IPS-15b (cell line): ENCODE data around the gene RUNDC3A.
"Not testable (repeated sequence)": the region's sequence is repeated elsewhere in the genome, so short reads cannot be mapped to it uniquely, and the experiment has no call there.

ENCODE experiments used
- H3K27me3 ChIP-seq: one replicate; pipeline ENCODE4 v1.6.1; 2013; ENCODE audit warnings: low read length; ENCODE audit not compliant: control insufficient read depth, insufficient read depth
- H3K36me3 ChIP-seq: one replicate; pipeline ENCODE4 v1.6.1; 2013; ENCODE audit warnings: low read length; ENCODE audit not compliant: control insufficient read depth, insufficient read depth
- H3K4me1 ChIP-seq: one replicate; pipeline ENCODE4 v1.6.1; 2013; ENCODE audit warnings: mild to moderate bottlenecking, low read length; ENCODE audit not compliant: control insufficient read depth, insufficient read depth
- H3K4me3 ChIP-seq: one replicate; pipeline ENCODE4 v1.5.1; 2013; ENCODE audit warnings: low read depth, low read length
- H3K9ac ChIP-seq: one replicate; pipeline ENCODE4 v1.6.1; 2013; ENCODE audit warnings: low read depth, mild to moderate bottlenecking, low read length
- H3K9me3 ChIP-seq: one replicate; pipeline ENCODE4 v1.6.1; 2013; ENCODE audit warnings: mild to moderate bottlenecking, low read length; ENCODE audit not compliant: control insufficient read depth, insufficient read depth

The RUNDC3A gene

DNA sequence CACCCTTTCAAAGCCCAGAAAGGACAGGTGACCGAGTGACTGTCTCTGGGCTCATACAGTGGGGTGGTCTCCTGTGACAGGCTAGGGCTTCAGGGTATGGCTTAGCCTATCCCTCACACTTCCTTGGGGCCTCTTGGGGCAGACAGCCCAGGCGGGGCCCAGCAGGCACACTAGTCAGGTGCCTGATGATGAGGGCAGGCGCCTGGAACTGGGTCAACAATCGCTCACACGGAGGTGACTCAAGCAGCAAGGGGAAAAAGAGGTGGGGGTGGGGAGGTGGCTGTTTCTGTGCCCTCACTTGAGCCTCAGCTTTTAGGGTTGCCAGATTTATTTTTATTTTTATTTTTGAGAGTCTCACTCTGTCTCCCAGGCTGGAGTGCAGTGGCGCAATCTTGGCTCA is 30.3 kb downstream of the RUNDC3A start:
- peaks cover 6% of the 10 kb centered on the region for H3K4me1 ChIP-seq
- H3K27me3 ChIP-seq: no peaks in the 10 kb centered on the region
- H3K9ac ChIP-seq: no peak overlapping the region
- no peak overlapping the region for H3K4me3 ChIP-seq
- no peaks in the 10 kb centered on the region for H3K36me3 ChIP-seq
- H3K9me3 ChIP-seq: no peaks in the 10 kb centered on the region

DNA sequence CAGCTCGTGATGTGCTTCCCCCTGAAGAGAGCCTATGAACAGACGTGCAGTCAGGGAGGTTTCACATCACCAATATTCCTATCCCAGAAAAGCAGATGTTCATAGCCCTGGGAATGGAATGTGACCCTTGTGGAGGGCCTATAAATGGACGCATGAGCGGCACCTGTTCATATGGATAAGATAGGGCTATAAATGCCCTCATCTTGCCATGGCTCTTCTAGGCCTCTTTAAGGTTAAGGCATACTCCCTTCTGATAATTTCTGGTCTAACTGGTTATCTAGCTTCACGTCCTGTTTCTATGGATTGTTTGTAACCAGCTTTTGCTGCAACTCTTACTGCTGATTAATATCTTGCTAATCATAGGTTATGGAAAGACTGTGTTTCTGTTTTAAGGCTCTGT is 32.2 kb downstream of the RUNDC3A start:
- not testable (repeated sequence) for H3K27me3 ChIP-seq, H3K4me3 ChIP-seq, H3K36me3 ChIP-seq, H3K4me1 ChIP-seq, H3K9me3 ChIP-seq, H3K9ac ChIP-seq

DNA sequence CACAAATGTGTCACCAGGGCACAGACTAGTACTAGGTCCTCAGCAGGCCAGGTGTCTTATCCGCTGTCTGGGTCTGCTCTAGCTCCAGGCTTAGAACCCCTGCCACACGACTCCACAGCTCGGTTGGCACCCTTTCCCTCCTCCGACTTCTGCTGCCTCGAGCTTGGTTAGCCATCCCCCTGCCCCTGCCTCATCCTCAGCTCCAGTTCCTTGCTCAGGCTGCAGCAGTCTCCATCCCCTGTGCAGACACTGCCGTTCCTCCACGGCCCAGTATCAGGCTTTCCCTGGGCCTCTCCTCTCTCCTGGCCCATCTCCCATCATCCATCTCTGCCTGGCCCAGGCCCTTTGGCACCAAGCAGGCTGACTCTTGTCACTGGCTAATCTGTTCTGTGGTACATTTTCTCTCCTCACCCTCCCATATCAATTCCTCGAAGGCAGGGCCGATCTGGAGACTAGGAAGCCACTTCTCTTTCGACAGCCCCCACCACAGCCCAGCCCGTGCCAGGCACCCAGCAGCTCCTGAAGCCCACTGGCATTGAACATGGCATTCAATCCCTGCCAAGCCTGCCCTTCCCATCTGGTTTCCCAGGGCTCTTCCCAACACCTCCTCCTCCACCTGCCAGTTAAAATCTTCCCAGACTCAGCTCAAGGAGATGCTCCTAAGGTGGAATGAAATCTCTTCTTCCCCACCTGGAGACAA is 35.3 kb downstream of the RUNDC3A start:
- H3K27me3 ChIP-seq: peaks cover 4% of the 10 kb centered on the region
- H3K36me3 ChIP-seq: no peaks in the 10 kb centered on the region
- H3K9me3 ChIP-seq: no peaks in the 10 kb centered on the region
- peaks cover 5% of the 10 kb centered on the region for H3K4me1 ChIP-seq
- no peak overlapping the region for H3K9ac ChIP-seq
- no peak overlapping the region for H3K4me3 ChIP-seq

- Histone ChIP-seq H3K36me3 (no peaks in the 10 kb centered on the region), H3K27me3 (peaks cover 4% of the 10 kb centered on the region), H3K4me1 (peaks cover 5% of the 10 kb centered on the region), H3K9me3 (no peaks in the 10 kb centered on the region), H3K9ac (peak within 1 kb of the TSS; percentile 76), H3K4me3 (peak within 1 kb of the TSS; percentile 96)
Measured at GRCh38 chr17:44344939-44345453, 36.6 kb downstream of the RUNDC3A start, which contains the start of gene GRN. TSS of gene GRN (plus strand) at chr17:44345302. CDS start at chr17:44349165, 3,863 bp downstream.

DNA sequence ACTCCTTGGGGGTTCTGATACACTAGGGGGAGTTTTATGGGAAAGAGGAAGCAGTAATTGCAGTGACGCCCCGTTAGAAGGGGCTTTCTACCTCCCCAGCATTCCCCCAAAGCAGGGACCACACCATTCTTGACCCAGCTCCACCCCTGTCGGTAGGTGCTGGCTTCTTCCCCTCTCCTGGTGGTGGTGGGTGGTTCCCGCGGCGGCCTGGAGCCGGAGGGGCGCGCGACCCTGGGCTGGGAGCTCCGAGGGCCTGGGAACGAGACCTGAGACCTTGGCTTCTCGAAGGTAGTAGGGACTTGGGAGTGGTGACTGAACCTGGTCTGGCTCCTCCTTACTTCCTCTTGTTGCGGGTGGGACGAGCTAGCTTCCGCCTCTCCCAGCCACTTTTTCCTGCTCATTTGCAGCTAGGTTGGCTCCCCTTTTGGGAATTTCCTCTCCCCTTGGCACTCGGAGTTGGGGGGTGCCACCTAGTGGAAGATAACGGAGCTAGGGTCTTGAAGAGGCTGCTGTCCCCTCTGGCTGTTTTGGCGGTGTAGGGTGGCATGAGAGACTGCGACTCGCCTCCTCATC is 37.1 kb downstream of the RUNDC3A start:
- peaks cover 2% of the 10 kb centered on the region for H3K36me3 ChIP-seq
- H3K9ac ChIP-seq: peak overlapping the region; percentile 76
- peaks cover 4% of the 10 kb centered on the region for H3K27me3 ChIP-seq
- peaks cover 5% of the 10 kb centered on the region for H3K4me1 ChIP-seq
- no peaks in the 10 kb centered on the region for H3K9me3 ChIP-seq
- peak overlapping the region; percentile 96 for H3K4me3 ChIP-seq

DNA sequence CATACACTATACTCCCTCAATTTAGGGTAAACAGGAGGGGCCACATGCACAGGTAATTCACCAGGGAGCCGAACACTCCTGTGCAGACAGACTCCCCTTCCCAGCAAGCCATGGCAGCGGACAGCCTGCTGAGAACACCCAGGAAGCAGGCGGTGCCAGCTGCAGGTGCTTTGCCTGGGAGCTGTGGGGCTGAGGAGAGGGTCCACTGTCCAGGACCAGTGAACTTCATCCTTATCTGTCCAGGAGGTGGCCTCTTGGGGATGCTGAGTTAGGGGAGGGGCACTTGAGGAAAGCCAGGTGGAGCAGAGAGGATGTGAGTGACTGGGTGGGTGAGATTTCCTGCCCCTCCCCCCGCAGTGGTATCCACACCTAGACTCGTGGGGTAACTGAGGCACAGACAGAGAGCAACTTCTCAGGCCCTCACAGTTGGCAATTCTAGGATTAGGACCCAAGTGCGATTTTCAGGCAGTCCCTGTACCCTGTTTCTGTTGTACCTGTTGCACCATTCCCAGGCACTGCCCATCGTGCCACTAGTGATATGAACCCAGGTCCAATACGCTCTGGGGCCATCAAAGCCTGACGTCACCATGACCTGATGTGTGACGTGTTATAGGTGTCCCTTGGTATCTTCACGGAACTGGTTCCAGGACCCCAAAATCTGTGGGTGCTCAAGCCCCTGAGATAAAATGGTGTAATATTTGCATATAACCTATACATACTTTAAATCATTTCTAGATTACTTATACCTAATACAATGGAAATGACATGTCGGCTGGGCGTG is 37.9 kb downstream of the RUNDC3A start:
- Histone ChIP-seq H3K36me3 (peaks cover 9% of the 10 kb centered on the region), H3K4me3 (peak overlapping the region; percentile 96), H3K4me1 (peaks cover 5% of the 10 kb centered on the region), H3K27me3 (peaks cover 4% of the 10 kb centered on the region), H3K9me3 (no peaks in the 10 kb centered on the region), H3K9ac (no peak overlapping the region)

DNA sequence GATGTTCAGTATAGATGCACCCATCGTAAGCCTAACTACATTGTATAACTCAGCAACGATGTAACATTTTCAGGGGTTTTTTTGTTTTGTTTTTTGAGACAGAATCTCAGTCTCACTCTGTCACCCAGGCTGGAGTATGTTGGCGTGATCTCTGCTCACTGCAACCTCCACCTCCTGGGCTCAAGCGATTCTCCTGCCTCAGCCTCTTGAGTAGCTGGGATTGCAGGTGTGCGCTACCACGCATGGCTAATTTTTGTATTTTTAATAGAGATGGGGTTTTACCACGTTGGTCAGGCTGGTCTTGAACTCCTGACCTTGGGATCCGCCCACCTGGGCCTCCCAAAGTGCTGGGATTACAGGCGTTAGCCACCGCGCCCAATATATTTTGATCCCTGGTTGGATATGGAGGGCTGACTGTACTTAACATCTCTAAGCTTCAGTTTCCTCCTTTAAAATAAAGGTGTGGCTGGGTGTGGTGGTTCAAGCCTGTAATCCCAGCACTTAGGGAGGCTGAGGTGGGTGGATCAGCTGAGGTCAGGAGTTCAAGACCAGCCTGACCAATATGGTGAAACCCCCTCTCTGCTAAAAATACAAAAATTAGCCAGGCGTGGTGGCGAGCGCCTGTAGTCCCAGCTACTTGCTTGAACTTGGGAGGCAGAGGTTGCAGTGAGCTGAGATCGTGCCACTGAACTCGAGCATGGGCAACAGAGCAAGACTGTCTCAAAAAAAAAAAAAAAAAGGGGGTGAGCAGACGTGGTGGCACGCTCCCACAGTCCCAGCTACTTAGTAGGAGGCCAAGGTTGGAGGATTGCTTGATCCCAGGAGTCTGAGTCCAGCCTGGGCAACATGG is 39.0 kb downstream of the RUNDC3A start:
- H3K9me3 ChIP-seq, H3K4me3 ChIP-seq, H3K9ac ChIP-seq, H3K4me1 ChIP-seq, H3K27me3 ChIP-seq: not testable (repeated sequence)
- peaks cover 19% of the 10 kb centered on the region for H3K36me3 ChIP-seq

- Histone ChIP-seq H3K27me3 (peaks cover 4% of the 10 kb centered on the region), H3K9me3 (no peaks in the 10 kb centered on the region), H3K9ac (no peak overlapping the region), H3K4me1 (peaks cover 5% of the 10 kb centered on the region), H3K4me3 (no peak overlapping the region), H3K36me3 (peaks cover 23% of the 10 kb centered on the region)
Measured at GRCh38 chr17:44348234-44348987, 40.0 kb downstream of the RUNDC3A start.

DNA sequence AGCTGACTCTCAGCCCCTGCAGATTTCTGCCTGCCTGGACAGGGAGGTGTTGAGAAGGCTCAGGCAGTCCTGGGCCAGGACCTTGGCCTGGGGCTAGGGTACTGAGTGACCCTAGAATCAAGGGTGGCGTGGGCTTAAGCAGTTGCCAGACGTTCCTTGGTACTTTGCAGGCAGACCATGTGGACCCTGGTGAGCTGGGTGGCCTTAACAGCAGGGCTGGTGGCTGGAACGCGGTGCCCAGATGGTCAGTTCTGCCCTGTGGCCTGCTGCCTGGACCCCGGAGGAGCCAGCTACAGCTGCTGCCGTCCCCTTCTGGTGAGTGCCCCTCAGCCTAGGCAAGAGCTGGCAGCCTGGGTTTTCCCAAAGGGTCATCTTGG is 40.6 kb downstream of the RUNDC3A start:
- Histone ChIP-seq H3K27me3 (peaks cover 3% of the 10 kb centered on the region), H3K4me3 (no peak overlapping the region), H3K9me3 (no peaks in the 10 kb centered on the region), H3K4me1 (peaks cover 5% of the 10 kb centered on the region), H3K9ac (no peak overlapping the region), H3K36me3 (peaks cover 23% of the 10 kb centered on the region)

GRCh38 chr17:44349553-44350070 is 41.2 kb downstream of the RUNDC3A start:
- Histone ChIP-seq H3K27me3 (no peaks in the 10 kb centered on the region), H3K36me3 (peaks cover 23% of the 10 kb centered on the region), H3K4me1 (peaks cover 5% of the 10 kb centered on the region), H3K9me3 (no peaks in the 10 kb centered on the region), H3K9ac (no peak overlapping the region), H3K4me3 (no peak overlapping the region)
